Stimulated activated CD8-positive, alpha-beta memory T cell treated with anti-CD3 and anti-CD28 coated beads, Interleukin-4, amount 100 ng/mL, for 1 hour (primary cell): ENCODE data around the gene HS1BP3.

Experiments used
- DNase-seq, 2 donors: peaks; one replicate each; pipeline ENCODE4 v3.0.0-alpha.2; 2020; ENCODE audit warnings: low read depth in 2 of 2, low spot score in 1 of 2

Gene HS1BP3

DNA sequence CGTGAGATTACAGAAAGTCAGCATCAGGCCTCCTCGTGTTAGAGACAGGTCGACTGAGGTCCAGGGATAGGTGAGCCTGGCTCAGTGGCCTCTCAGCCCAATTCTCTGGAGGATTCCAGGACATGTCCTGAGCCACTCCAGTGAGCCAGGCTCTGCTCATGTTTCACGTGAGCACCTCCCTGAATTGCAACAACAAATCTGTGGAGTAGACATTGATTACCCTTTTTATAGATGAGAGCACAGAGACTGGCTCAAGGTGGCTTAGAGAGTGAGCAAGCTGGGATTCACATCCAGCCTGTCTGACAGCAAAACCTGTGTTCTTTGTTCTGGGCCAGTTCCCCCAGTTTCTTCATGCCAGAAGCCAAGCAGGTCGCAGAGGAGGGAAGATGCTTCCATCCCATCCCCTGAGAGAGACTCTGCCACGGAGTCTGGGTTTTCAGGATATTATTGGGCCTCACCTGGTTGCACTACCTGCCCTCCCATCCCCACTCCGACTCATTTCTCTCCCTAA is 46.4 kb downstream of the HS1BP3 start:
- DNase-seq, result no peak

DNA sequence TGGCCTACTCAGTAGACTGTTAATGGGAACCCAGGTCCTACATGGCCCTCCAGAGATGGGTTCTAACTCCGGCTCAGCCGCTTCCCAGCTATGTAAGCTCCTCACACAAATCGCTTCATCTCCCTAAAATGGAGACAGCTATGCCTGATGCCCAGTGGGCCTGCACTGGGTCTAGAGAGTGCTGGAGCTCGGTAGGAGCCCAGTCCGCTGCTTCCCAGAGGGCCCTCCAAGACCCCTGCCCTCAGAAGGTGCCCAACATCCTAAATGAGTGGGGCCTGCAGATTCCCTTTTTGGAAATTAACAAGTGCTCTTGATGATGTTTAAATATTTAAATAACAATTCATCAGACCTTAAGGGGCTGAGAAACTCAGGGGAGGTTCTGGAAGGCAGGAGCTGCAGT is 47.1 kb downstream of the HS1BP3 start:
- no peak for DNase-seq

DNA sequence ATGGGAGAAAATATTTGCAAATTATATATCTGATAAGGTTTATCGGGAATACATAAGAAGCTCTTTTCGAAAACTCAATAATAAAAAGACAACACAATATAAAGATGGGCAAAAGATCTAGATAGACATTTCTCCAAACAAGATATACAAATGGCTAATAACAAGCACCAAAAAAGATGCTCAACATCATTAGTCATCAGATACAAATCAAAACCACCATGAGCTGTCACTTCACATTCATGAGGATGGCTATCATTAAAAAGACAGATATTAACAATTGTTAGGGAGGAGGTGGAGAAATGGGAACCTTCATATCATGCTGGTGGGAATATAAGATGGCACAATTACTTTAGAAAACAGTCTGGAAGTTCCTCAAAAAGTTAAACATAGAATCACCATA is 48.1 kb downstream of the HS1BP3 start:
- no peak for DNase-seq

DNA sequence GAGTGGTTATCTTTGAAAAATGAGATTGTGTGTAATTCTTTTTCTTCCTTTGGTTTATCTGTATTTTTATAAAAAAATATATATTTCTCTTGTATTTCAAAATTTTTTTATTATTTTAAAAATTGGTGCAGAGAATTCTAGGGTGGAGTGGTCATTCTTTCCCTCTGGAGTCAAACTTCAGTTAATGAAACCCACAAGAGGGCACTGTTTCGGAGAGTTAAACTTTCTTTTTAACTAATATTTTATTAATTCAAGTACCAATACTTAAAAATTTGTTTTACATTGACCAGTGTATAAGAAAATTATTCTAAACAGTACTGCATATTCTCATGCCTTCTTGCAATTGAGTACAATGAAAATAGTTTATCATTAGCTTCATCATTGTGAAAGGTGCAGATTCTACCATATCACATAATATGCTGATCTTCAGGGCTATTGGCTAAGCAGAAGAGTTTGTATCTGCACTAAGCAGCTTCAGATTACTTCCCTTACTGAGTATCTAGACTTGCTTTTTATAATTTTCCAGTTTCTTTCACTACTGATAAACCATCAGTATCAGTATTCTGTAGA is 50.1 kb downstream of the HS1BP3 start:
- DNase-seq, result no peak

DNA sequence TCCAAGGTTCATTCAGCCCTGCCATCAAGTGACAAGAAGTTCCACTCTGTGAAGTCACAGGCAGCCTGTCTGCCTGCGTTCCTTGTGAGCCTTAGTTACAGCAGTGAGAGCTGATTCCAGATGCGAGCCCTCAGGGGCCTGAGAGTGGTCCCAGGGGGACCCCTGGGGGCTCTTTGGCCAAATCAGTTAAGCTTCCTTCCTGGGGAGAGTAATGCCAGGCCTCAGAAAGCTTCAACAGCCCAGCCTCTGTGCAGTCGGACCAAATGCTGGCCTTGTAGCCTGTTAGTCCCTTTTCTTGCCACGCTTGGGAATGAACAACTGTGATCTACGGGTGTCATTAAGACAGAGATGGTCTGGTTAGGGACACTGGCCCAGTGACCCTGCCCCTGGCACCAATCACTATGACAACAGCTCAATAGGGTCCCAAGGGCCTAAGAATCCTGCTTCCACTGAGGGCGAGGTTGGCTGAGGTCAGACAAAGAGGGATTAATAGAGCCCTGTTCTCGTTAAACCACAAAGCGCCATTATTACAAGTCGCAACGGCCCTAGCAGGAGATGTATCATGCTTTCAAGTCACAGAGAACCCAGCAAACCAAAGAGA is 50.9 kb downstream of the HS1BP3 start:
- no peak for DNase-seq

DNA sequence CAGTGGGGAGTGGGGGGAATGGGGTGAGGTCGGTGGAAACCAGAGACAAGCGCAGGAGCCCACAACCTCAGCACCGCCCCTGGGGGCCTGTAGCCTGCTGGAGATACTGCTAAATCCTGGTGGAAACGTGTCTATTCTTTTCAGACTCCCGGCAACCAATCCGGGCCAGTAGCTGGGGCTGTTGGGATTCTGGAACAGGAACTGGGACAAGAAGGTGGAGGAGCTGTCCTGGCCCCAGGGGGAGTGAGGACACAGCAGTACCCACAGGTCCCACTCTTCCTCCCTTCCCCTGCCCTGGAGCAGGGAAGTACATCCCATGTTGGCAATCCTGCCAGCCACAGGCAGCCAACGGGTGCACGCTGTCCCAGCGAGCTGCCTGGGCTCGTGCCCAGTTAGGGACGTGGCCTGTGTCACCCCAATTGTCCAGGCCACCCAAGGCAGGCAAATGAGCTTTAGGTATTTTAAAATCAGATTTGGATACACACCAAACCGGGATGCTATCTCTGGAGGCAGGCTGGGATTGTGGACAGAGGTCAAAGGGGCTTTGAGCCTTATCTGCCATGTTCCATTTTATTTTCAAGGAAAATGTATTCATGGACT is 51.8 kb downstream of the HS1BP3 start:
- no peak for DNase-seq

DNA sequence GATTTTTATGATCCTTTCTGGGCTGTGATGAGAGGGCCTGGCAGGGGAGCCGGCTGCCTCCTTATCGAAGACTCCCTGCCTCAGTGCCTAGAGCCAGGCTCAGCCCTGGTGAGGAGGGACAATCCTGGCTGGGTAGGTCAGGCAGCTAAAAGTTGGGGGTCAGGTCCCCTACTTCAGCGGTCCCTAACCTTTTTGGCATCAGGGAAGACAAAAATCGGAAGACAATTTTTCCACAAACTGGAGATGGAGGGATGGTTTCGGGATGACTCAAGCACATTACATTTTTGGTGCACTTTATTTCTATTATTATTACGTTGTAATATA is 53.1 kb downstream of the HS1BP3 start:
- DNase-seq, result no peak

DNA sequence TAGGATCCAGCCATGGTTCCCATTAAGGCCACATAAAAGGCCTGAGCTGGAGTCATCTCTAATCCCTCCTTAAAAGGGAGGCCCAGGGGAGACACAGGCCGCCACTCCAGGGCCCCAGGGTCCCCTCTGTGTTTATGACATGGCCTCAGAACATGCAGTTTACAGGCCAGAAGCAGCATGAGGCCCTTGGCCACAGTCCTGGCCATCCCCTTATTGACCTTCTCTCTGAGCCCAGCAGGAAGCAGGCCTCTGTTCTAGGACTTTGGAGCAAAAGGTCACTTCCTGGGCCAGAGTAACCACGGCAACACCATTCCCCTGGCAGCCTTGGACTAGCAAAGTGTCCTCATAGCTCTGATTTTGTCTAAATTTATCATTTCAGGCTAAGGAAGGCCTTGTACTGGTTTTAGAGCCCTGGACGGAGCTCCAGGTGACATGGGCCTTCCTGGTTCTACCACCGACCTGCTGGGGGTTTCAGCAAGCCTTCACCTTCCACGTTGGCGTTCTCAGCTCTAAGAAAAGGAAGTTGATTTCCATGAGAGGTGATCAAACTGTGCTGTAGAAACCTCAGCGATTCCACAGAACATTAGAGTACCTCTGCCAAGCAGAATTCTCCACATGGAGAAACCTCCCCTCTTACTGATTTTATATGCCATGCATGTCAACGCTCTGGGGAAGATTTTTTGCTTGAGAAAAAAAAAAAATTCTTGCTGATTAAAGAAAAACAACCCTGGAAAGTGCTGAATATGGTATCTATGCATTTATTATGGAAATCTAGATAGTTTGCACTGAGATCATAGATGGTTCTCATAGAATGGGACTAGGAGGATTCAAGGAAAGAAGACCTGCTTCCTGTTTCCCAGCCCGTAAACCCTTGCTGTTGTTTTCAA is 53.7 kb downstream of the HS1BP3 start:
- no peak for DNase-seq

DNA sequence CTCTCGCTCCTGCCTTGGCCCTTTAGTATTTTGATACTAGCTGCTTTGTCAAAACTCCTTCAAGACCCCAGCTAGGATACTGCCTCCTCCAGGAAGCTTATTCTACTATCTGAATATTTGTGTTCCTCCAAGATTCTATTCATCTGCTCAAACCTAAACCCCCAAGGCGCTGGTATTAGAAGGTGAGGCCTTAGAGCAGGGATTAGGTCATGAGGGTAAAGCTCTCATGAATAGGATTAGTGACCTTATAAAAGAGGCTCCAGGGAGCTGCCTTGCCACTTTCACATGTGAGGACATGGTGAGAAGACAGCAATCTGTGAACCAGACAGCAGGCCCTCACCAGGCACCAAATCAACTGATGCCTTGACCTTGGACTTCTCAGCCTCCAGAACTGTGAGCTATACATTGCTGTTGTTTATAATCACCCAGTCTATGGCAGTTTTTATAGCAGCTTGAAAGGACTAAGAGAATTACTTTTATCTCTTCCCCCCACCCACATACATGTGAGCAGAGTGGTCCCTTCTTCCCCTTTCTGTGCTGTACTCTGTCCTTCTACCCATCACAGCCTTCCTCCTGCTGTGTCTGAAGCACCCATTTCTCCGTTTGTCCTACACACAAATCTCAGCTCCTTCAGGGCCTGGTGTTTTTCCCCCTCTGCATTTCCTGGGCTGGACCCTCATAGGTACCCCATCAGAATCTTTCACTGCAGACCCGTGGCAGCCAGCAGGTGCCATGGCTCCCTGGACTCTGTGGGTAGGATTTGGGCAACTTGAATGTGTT is 54.5 kb downstream of the HS1BP3 start:
- no peak for DNase-seq

DNA sequence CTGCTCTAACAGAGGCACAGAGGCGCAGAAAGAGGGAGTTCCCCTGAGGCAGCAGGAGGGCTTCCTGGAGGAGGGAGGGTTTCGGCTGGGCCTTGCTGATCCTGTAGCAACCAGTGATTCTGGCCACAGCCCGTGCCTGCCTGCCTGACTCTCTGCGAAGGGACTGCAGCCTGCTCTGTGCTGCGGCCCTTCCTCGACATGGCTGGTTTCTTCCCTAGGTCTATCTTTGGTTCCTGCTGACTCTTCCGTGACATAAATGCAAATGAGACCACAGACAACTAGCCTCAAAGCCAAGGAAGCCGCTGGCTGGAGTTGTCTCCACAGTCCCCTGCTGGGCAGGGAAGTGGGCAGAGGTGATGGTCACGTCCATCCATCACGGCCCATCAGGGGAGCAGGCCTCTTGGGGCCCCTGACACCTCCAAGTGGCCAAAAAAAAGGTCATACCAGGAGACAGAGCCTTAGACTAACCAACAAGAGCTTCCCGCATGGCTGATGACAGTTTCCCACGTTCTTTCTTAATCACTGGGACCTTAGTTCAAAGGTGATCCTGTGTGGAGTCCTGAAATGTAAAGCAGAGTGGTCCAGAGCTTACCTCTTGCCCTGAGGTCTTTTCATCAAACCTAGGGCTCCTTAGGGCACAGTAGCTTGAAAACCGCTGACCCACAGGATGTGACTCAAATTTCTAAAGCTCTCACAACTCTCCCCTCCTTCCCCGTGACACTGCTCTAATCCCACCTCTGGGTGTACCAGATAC is 55.3 kb downstream of the HS1BP3 start:
- no peak for DNase-seq

DNA sequence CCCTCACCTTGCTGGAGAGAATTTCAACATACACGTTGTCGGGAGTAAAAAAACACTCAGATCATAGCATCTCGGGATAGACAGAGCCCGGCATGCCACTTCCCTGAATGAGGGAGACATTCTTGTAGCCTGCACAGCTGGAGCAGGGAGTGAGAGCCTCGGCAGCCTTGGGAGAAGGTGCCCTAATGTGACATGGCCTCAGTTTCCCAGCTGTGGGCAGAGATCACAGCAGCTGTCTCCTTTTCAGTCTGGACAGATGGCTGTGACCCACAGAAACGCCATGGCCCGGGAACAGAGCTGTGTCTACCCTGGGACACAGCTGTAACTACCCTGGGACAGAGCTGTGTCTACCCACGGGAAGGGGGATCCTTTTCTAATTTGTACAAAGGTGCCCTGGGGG is 55.9 kb downstream of the HS1BP3 start:
- no peak for DNase-seq

DNA sequence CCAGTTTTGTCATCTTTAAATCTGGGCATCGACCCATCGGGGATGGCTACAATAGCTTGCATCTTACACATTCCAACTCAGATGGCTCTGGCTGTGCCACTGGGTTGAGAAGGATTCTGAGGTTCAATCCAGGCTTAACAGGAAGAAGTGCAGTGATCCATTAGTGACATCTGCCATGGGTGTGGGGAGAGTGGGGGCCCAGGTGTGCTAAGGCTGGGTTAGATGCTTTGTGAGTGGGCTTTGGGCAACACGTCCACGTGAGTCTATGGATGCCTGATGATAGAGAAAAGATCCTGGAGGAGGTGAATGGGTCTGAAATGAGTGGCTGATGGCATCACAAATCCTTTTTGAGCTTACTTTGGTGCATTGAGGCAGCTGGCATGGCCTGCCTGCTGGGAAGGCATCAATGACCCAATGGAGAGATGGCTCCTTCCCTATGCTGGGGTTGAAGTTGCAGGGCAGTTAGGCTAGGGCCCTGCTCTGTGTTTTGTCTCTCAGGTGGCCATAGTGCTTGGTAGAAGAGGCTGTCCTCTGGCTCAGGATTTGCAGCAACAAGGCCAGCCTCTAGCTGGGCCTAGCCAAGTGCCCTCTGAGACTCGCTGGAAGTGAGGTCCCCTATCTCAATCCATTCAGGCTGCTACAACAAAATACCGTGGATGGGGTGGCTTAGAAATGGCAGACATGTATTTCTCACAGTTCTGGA is 56.7 kb downstream of the HS1BP3 start:
- DNase-seq, result no peak

DNA sequence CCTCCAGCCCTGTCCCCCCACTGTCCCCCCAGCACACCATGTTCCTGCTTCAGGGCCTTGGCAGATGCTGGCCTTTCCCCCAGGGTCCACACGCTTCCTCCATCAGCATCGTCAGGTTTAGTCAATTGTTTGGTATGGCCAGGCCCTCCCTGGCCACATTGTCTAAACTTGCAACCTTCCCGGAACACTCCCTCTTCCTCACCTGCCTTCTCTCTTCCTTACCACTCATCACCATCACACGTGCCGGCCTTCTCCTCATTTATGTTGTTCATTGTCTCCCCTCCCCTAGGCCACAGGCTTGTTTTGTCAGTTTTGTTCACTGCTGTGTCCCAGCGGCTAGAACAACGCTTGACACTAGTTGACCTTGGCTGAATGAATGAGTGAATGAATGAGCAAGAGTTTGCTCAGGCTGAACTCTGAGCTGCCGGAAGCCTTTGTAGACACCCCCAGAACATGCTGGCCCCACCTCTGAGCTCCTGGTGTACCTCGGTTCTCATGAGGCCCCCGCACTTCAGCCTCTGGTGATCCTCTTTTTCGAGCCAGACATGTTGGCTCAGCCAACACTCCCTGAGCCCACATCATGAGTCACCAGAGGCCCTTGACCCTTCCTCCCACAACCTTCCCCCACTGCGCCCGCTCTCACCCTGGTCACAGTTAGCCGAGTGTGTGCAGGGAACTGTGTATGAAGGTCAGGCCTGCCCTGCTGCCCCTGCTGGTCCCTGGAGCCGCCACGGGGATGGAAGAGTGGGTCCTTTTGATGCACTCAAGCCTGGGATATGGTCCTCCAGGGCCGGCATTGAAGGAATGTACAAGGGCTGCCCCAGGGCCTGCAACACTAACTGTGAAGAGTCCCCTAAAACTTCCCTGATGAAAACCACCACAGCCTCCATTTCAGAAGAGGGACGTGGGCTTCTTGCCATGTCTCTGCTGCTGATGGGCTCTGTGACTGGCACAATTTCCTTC is 57.5 kb downstream of the HS1BP3 start:
- DNase-seq, result no peak

DNA sequence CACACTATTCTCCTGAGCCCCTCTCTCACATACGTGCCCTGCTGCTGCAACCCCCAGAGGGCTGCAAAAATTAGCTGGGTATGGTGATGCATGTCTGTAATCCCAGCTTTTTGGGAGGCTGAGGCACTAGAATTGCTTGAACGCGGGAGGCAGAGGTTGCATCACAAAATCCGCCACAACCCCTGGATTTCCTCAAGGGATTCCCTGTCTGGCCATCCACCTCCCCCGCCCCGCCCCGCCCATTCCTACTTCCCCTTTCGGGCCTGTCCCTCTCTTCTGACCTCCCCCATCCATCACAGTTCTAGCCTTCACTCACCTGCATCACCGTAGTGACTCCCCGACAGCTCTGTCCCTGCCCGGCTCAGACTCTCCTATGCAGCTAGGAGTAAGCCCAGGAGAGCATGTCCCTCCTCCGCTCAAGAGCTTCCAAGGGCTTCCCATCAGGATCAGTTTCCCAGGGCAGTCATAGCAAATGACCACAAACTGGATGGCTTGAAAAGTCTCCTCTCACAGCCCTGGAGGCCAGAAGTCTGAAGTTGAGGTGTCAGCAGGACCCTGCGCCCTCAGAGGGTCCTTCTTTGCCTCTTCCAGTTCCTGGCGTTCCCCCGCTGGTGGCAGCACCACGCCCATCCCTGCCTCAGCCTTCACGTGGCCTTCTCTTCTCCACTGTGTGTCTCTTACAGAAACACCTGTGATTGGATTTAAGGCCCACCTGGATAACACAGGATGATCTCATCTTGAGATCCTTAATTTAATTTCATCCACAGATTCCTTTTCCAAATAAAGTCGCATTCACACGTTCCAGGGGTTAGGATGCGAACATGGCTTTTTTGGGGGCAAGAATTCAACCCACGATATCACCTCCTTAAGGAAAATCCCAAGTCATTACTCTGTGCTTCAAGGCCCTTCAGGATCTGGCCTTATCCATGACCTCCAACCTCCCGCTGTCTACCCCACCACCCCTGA is 58.5 kb downstream of the HS1BP3 start:
- DNase-seq, result no peak

DNA sequence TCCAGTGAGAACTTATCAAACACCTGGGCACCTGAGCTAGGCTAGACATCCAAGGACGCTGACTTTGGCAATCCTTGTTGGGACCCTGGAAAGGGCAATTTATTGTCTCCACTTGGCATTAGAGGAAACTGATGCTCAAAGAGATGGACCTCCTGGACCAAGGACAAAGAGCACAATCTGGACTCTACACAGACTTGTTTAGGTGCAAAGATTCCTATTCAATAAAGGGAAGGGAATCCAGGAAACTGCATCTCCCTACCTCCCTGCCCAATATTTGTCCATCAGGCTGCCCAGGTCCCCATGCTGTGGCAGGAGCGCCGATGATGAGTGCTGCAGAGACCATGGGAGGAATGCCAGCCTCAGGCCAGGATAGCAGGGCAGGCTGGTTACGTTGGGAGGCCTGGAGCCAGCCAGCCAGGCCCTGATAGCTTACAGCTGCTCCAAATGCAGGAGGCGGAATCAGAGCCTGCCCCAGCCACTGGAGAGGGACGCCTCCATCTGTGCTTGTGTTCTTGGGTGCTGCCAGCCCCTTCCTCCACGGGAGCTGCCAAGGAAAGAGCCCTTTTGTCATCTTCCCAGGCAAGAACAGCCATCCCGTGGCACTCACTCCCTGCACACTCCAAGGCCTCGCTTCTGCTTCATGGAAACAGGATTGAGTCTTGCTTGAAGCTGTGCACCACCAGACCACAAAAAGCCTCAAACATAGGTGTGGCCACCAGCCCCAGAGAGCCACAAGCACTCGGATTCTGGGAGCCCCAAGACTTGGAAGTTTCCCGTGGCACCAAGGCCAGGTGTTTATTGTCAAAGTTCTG is 60.0 kb downstream of the HS1BP3 start:
- no peak for DNase-seq

DNA sequence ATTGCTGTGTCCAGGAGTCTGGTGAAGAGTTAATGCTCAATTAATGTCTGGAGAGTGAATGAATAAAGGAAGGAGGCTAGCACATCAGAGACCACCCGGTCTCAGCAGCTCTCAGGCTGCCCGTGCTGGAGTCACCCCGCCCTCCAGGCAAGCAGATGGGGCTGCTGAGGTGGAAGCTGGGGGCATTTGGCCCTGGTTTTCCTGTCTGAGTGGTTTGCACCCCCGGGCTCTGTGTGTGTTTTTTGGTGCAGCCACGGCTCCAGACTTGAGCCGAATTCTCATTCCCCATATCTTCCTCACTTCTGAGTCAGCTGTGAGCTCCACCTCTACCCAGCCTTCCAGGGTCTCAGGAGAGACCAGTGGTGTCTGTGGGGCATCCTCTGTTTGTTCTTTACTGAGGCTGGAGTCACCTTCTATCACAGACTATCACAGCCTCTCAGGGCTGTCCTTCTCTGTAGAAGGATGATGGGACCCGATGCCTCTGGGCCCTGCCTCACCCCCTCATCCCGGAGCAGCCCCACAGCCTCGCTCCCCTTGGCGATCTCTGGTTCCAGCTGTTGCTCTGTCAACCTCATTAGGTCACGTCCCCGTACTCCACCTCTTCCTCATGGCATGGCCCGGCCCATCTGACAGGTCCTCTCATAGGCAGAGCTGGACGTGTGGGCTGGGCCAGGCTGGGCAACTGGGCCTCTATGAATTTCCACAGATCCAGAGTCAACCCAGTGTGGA is 60.8 kb downstream of the HS1BP3 start:
- DNase-seq, result no peak
